GM12891 (cell line): ENCODE results near the gene RRAS.

Experiments used
- POLR2A ChIP-seq: IDR thresholded peaks from 2 replicates; pipeline ENCODE4 v1.6.1; 2011; ENCODE audit warnings: low read depth, low read length, control low read depth
- POLR2AphosphoS5 ChIP-seq: IDR thresholded peaks from 2 replicates; pipeline ENCODE4 v1.6.1; 2011; ENCODE audit warnings: low read depth, low read length, control low read depth
- POU2F2 ChIP-seq: IDR thresholded peaks from 2 replicates; pipeline ENCODE4 v1.6.1; 2011; ENCODE audit warnings: low read depth, mild to moderate bottlenecking, control low read depth, low read length, moderate library complexity
- SPI1 ChIP-seq: IDR thresholded peaks from 2 replicates; pipeline ENCODE4 v1.6.1; 2011; ENCODE audit warnings: low read depth, low read length, control low read depth
- TAF1 ChIP-seq: IDR thresholded peaks from 2 replicates; pipeline ENCODE4 v1.6.1; 2011; ENCODE audit warnings: low read depth, low read length, control low read depth

DNA sequence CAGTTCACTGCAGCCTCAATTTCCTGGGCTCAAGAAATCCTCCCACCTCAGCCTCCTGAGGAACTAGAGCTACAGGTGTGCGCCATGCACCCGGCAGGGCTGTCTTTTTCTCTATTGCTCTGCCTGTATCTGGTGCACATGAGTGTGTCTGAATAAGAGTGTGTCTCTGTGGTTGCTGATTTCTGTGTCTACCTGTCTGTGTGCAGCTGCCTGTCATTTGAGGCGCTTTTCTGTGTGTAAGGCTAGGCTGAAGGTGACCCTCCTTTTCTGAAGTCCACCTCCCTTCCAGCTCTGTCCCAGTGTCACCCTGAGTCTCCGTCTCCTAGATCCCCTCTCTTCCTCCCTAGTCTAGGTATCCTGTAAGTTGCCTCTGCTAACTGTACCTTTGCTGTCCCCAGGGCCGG is 50.4 kb downstream of the RRAS start:
- TF ChIP-seq POU2F2 (no peak), TAF1 (no peak), POLR2A (no peak), POLR2AphosphoS5 (no peak), SPI1 (no peak)
